SK-N-SH treated with all-trans-retinoic acid at 6 μM for 48 hours (cell line): ENCODE results near the gene PRADC1.
"Not testable (repeated sequence)": the region's sequence is repeated elsewhere in the genome, so short reads cannot be mapped to it uniquely, and the experiment has no call there.

ENCODE experiments used
- ATAC-seq: fragments of 200-7000 bp; cut with Tn5 transposase; 3 replicates; pipeline ENCODE4 v1.9.1; 2020; ENCODE audit warnings: mild to moderate bottlenecking, moderate library complexity
- BACH2 ChIP-seq: fragments of 250-450 bp; sonication (Bioruptor Pico); IDR thresholded peaks from 2 replicates; pipeline ENCODE4 v1.9.0; 2021; ENCODE audit warnings: mild to moderate bottlenecking, borderline replicate concordance
- CREB5 ChIP-seq: fragments of 250-450 bp; sonication (Bioruptor Pico); IDR thresholded peaks from 2 replicates; pipeline ENCODE4 v1.5.1; 2020; ENCODE audit warnings: low read depth, mild to moderate bottlenecking, moderate library complexity
- CSDC2 ChIP-seq: fragments of 250-450 bp; sonication (Bioruptor Pico); IDR thresholded peaks from 2 replicates; pipeline ENCODE4 v1.5.0; 2020; ENCODE audit warnings: mild to moderate bottlenecking, moderate library complexity
- CSRNP3 ChIP-seq: fragments of 250-450 bp; sonication (Bioruptor Pico); IDR thresholded peaks from 2 replicates; pipeline ENCODE4 v1.5.1; 2021; ENCODE audit warnings: mild to moderate bottlenecking, moderate library complexity
- ESRRG ChIP-seq: fragments of 250-450 bp; sonication (Bioruptor Pico); IDR thresholded peaks from 2 replicates; pipeline ENCODE4 v1.6.1; 2021; ENCODE audit warnings: mild to moderate bottlenecking
- ISL1 ChIP-seq: fragments of 250-450 bp; sonication (Bioruptor Pico); IDR thresholded peaks from 2 replicates; pipeline ENCODE4 v2.1.2; 2022; ENCODE audit warnings: mild to moderate bottlenecking, moderate library complexity
- PATZ1 ChIP-seq: fragments of 250-450 bp; sonication (Bioruptor Pico); IDR thresholded peaks from 2 replicates; pipeline ENCODE4 v1.8.0; 2020; ENCODE audit warnings: mild to moderate bottlenecking, moderate library complexity, borderline replicate concordance
- POU6F1 ChIP-seq: fragments of 250-450 bp; sonication (Bioruptor Pico); IDR thresholded peaks from 2 replicates; pipeline ENCODE4 v1.8.0; 2021; ENCODE audit warnings: low read depth, mild to moderate bottlenecking, moderate library complexity, borderline replicate concordance
- PPARA ChIP-seq: fragments of 250-450 bp; sonication (Bioruptor Pico); IDR thresholded peaks from 2 replicates; pipeline ENCODE4 v1.5.0; 2020; ENCODE audit warnings: mild to moderate bottlenecking, borderline replicate concordance
- TCF4 ChIP-seq: fragments of 250-450 bp; sonication (Bioruptor Pico); IDR thresholded peaks from 2 replicates; pipeline ENCODE4 v1.8.0; 2021; ENCODE audit warnings: mild to moderate bottlenecking, moderate library complexity, borderline replicate concordance
- TOX ChIP-seq: fragments of 250-450 bp; sonication (Bioruptor Pico); IDR thresholded peaks from 2 replicates; pipeline ENCODE4 v1.8.0; 2021; ENCODE audit warnings: mild to moderate bottlenecking, moderate library complexity, borderline replicate concordance
- ZC3H10 ChIP-seq: fragments of 250-450 bp; sonication (Bioruptor Pico); IDR thresholded peaks from 2 replicates; pipeline ENCODE4 v1.5.1; 2021; ENCODE audit warnings: mild to moderate bottlenecking, moderate library complexity
- ZFP30 ChIP-seq: fragments of 450-650 bp; formaldehyde crosslinking; IDR thresholded peaks from 2 replicates; pipeline ENCODE4 v1.5.0; 2022; ENCODE audit warnings: mild to moderate bottlenecking, moderate library complexity
- ZNF565 ChIP-seq: fragments of 450-650 bp; formaldehyde crosslinking; conservative IDR thresholded peaks from 2 replicates; pipeline ENCODE4 v1.5.0; 2020; ENCODE audit warnings: low read depth, mild to moderate bottlenecking, moderate library complexity
- ZNF70 ChIP-seq: fragments of 450-650 bp; formaldehyde crosslinking; IDR thresholded peaks from 2 replicates; pipeline ENCODE4 v1.5.0; 2020; ENCODE audit warnings: mild to moderate bottlenecking, moderate library complexity
- ZNF8 ChIP-seq: fragments of 450-650 bp; formaldehyde crosslinking; IDR thresholded peaks from 2 replicates; pipeline ENCODE4 v1.5.0; 2020; ENCODE audit warnings: mild to moderate bottlenecking, moderate library complexity

PRADC1 gene

GRCh38 chr2:73263540-73264331 lies 30.7 kb upstream of the PRADC1 start:
- no peak for ATAC-seq
- TF ChIP-seq ZNF565 (CRISPR knock-in tag): no peak
- no peak for TF ChIP-seq PPARA
- no peak for TF ChIP-seq ZFP30 (CRISPR knock-in tag)
- no peak for TF ChIP-seq TOX
- no peak for TF ChIP-seq CSDC2 (CRISPR knock-in tag)
- TF ChIP-seq BACH2 (CRISPR knock-in tag): no peak
- no peak for TF ChIP-seq POU6F1 (CRISPR knock-in tag)
- TF ChIP-seq, all 23 proteins: peak for 0

- ATAC-seq: not testable (repeated sequence)
Observed at GRCh38 chr2:73262691-73263429, 29.8 kb upstream of the PRADC1 start.

GRCh38 chr2:73262108-73262651 lies 29.1 kb upstream of the PRADC1 start:
- TF ChIP-seq ZC3H10 (CRISPR knock-in tag) (no peak), ZFP30 (CRISPR knock-in tag) (no peak), CSRNP3 (CRISPR knock-in tag) (no peak), ZNF8 (CRISPR knock-in tag) (no peak), POU6F1 (CRISPR knock-in tag) (no peak), PATZ1 (CRISPR knock-in tag) (no peak), CREB5 (CRISPR knock-in tag) (no peak)
- no peak for ATAC-seq

- no peak for TF ChIP-seq TOX
- no peak for TF ChIP-seq CSRNP3 (CRISPR knock-in tag)
- no peak for TF ChIP-seq ESRRG (CRISPR knock-in tag)
- no peak for TF ChIP-seq ISL1 (CRISPR knock-in tag)
- TF ChIP-seq ZNF70 (CRISPR knock-in tag): no peak
- no peak for TF ChIP-seq BACH2 (CRISPR knock-in tag)
- no peak for TF ChIP-seq POU6F1 (CRISPR knock-in tag)
- no peak for TF ChIP-seq ZNF8 (CRISPR knock-in tag)
- no peak for TF ChIP-seq PATZ1 (CRISPR knock-in tag)
- no peak for TF ChIP-seq CREB5 (CRISPR knock-in tag)
- TF ChIP-seq TCF4: no peak
- TF ChIP-seq ZFP30 (CRISPR knock-in tag): no peak
- TF ChIP-seq, all 23 proteins: peak for 0
Observed at GRCh38 chr2:73260338-73260984, 27.4 kb upstream of the PRADC1 start.

More at GRCh38 chr2:73260338-73260984, 27.4 kb upstream of the PRADC1 start:
- ATAC-seq: peak; percentile 71
